Effector memory CD4-positive, alpha-beta T cell (primary cell): ENCODE results near the gene C21orf91.

Experiments
- DNase-seq, 3 donors: peaks; one replicate each; pipeline ENCODE4 v3.0.0-alpha.2; 2020
- H3K27ac ChIP-seq: 2 replicates; pipeline ENCODE4 v1.7.0; 2013; ENCODE audit warnings: mild to moderate bottlenecking, low read length, moderate library complexity; ENCODE audit not compliant: insufficient read depth, poor library complexity, severe bottlenecking
- H3K27me3 ChIP-seq: replicated peaks from 2 replicates; pipeline ENCODE4 v1.7.0; 2013; ENCODE audit warnings: mild to moderate bottlenecking, low read length; ENCODE audit not compliant: insufficient read depth, control insufficient read depth, poor library complexity, severe bottlenecking
- H3K36me3 ChIP-seq: 2 replicates; pipeline ENCODE4 v1.7.0; 2013; ENCODE audit warnings: mild to moderate bottlenecking, low read length, moderate library complexity; ENCODE audit not compliant: control insufficient read depth, insufficient read depth
- H3K4me1 ChIP-seq: 2 replicates; pipeline ENCODE4 v1.7.0; 2013; ENCODE audit warnings: low read length, mild to moderate bottlenecking; ENCODE audit not compliant: control insufficient read depth, insufficient read depth, poor library complexity, severe bottlenecking
- H3K4me3 ChIP-seq: 2 replicates; pipeline ENCODE4 v1.7.0; 2013; ENCODE audit warnings: low read length, low read depth, mild to moderate bottlenecking; ENCODE audit not compliant: insufficient read depth, poor library complexity, severe bottlenecking
- H3K9me3 ChIP-seq: 2 replicates; pipeline ENCODE4 v1.7.0; 2013; ENCODE audit warnings: mild to moderate bottlenecking, low read length, moderate library complexity; ENCODE audit not compliant: control insufficient read depth

The C21orf91 gene

DNA sequence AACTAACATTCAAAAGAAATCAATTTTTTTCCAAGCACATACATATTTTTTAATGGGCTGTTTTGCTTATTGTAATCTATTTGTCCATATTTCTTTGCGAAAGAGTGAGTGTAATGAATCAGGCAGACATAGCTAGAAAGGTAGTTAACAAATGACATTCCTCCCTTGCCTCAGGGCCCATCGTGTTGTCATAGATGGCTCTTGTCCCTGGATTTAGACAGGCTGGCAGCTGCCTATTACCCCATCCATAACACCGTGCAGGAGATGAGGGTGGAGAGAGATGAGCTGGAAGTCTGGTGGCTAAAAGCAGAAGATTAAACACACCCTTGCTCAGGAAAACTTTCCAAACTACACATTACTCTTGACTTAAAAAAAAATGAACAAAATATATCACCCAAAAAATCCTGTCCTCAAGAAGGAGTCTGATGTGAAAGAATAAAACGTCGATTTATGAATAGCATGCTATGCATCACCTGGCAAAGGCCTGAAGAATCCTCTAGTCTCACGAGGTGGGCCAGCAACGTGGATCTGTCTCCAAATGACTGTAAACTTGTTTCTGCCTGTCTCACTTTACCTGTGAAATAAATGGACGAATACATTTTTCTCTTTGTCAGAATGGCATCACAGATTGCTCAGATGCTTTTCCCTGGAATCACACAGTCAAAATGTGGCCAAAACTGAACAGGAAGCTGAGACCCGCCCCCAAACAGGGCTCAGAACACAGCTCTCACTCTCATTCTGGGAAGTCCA is 55.7 kb downstream of the C21orf91 start:
- no peak overlapping the region for H3K27ac ChIP-seq
- no peak overlapping the region for H3K4me3 ChIP-seq
- no peaks in the 10 kb centered on the region for H3K9me3 ChIP-seq
- no peaks in the 10 kb centered on the region for H3K4me1 ChIP-seq
- DNase-seq: no peak
- H3K36me3 ChIP-seq: no peaks in the 10 kb centered on the region
- no peaks in the 10 kb centered on the region for H3K27me3 ChIP-seq

DNA sequence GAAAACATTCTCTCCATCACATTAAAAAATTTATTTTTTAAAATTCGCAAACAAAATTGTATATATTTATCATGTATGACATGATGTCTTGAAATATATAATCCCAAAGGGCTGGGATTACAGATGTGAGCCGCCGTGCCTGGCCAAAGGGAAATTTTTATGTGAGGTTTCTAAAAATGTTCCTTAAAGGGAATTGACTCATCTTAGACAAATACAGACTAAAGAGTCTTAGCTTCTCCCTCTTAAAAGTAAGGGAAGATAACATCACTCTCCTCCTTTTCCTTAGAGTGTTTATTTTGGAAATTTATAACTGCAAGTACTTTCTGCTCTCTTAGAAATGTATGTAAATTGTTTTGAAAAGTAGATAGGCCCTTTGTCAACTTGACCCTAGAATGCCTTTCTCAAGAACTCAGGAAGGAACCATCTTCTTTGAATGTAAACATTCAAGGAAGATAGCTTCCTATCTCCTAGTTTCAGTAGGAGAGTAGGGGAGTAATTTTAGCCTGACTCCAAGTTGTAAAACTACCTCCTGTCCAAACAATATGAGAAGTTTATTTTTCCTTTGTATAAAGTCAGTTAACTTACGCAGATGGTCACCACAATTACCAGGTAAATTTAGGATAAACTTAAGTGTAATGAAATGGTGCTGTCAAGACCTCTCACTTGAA is 59.5 kb downstream of the C21orf91 start:
- Histone ChIP-seq H3K36me3 (no peaks in the 10 kb centered on the region), H3K27ac (no peak overlapping the region), H3K4me1 (no peaks in the 10 kb centered on the region), H3K27me3 (no peaks in the 10 kb centered on the region), H3K9me3 (no peaks in the 10 kb centered on the region), H3K4me3 (no peak overlapping the region)
- no peak for DNase-seq

DNA sequence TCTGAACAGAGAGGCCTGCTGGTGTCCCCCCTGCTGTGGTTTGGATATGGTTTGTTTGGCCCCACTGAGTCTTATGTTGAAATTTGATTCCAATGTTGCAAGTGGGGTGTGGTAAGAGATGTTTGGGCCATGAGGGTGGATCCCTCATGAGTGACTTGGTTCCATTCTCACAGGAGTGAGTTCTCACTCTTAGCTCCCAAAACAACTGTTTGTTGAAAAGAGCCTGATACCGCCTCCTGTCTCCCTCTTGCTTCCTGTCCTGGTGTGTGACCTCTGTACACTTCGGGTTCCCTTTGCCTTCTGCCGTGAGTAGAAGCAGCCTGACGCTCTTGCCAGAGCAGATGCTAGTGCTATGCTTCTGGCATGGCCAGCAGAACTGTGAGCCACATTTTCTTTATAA is 60.5 kb downstream of the C21orf91 start:
- no peaks in the 10 kb centered on the region for H3K9me3 ChIP-seq
- no peak overlapping the region for H3K4me3 ChIP-seq
- H3K27ac ChIP-seq: no peak overlapping the region
- H3K27me3 ChIP-seq: no peaks in the 10 kb centered on the region
- no peaks in the 10 kb centered on the region for H3K4me1 ChIP-seq
- no peak for DNase-seq
- H3K36me3 ChIP-seq: no peaks in the 10 kb centered on the region

DNA sequence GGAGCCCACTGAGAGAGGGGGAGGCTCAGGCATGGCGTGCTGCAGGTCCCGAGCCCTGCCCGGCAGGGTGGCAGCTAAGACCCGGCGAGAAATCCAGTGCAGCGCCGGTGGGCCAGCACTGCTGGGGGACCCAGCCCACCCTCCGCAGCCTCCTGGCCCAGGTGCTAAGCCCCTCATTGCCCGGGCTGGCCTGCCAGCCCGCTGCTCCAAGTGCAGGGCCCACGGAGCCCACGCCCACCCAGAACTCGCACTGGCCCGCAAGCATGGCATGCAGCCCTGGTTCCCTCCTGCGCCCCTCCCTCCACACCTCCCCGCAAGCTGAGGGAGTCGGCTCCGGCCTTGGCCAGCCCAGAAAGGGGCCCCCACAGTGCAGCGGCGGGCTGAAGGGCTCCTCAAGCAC is 61.5 kb downstream of the C21orf91 start:
- no peak for DNase-seq
- no peaks in the 10 kb centered on the region for H3K4me1 ChIP-seq
- no peak overlapping the region for H3K27ac ChIP-seq
- H3K4me3 ChIP-seq: no peak overlapping the region
- H3K27me3 ChIP-seq: no peaks in the 10 kb centered on the region
- H3K9me3 ChIP-seq: no peaks in the 10 kb centered on the region
- no peaks in the 10 kb centered on the region for H3K36me3 ChIP-seq

DNA sequence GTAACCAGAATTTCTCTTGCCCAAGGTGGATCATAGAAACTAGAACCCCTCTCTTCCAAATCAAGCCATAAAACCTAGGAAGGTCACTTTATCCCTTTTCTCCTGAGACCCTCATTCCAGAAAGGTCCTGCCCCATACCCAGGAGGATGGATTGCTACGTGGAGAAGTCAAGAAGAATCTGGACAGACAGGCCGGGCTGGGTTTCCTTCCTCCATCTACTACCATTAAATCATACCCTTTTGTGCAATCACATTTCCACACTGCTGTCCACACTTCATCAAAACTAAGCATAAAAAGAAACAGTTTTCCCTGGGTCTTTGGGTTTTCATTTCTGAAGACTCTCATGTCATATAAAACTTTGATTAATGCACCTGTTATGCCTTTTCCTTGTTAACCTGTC is 65.4 kb downstream of the C21orf91 start:
- no peak overlapping the region for H3K27ac ChIP-seq
- no peaks in the 10 kb centered on the region for H3K27me3 ChIP-seq
- no peak for DNase-seq
- no peaks in the 10 kb centered on the region for H3K9me3 ChIP-seq
- no peaks in the 10 kb centered on the region for H3K36me3 ChIP-seq
- no peaks in the 10 kb centered on the region for H3K4me1 ChIP-seq
- H3K4me3 ChIP-seq: no peak overlapping the region

DNA sequence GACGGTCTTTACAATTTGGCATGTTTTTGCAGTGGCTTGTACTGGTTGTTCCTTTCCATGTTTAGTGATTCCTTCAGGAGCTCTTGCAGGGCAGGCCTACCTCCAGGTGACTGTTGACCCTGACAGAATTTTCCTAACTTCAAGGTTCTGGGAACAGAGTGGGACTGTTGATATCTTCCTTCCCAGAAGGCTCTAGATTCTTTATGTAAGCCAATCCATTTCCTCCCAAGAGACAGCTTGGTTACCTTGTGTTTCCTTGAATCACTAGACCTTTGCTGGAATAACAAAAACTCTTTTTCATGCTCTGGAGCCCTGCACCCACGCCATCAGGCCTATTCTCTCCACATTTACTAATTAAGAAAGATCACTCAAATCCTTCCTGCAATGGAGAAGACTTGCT is 67.0 kb downstream of the C21orf91 start:
- Histone ChIP-seq H3K4me1 (no peaks in the 10 kb centered on the region), H3K27me3 (no peaks in the 10 kb centered on the region), H3K27ac (no peak overlapping the region), H3K36me3 (no peaks in the 10 kb centered on the region), H3K4me3 (no peak overlapping the region), H3K9me3 (no peaks in the 10 kb centered on the region)
- DNase-seq: no peak

DNA sequence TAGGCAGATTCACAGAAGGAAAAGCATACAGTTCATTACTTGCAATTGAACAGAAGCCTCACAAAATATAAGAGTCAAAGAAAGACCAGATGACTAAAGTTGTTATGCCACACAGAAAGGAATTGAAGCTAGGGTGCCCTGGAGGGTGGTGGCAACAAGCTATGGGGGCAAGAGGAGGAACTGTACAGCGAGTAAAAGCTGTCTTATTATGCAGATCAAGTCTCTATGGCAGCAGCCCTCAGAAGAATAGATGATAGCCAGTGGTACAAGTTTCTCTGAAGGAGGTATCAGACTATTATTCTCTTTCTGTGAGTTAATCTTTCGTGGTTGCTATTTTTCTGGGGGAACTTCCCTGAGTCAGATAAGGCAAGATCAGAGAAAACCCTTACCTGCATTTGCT is 72.2 kb downstream of the C21orf91 start:
- H3K27ac ChIP-seq: no peak overlapping the region
- no peaks in the 10 kb centered on the region for H3K27me3 ChIP-seq
- no peak overlapping the region for H3K4me3 ChIP-seq
- no peaks in the 10 kb centered on the region for H3K36me3 ChIP-seq
- no peaks in the 10 kb centered on the region for H3K9me3 ChIP-seq
- DNase-seq: no peak
- no peaks in the 10 kb centered on the region for H3K4me1 ChIP-seq

DNA sequence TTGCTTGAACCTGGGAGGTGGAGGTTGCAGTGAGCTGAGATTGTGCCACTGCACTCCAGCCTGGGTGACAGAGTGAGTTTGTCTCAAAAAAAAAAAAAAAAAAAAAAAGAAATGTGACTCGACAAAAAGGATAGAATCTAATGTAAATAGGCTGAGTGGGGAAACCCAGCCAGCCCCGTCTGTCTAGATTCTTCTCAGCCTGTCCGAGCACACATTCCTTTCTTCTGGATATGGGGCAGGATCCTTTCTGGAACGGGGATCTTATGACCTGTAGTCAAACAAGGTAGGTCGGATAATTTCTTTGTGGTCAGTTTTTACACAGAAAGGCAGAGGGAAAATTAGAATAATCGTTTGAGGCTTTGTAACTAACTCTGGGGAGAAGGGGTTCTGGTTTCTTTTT is 74.1 kb downstream of the C21orf91 start:
- Histone ChIP-seq H3K4me1 (no peaks in the 10 kb centered on the region), H3K9me3 (no peaks in the 10 kb centered on the region), H3K27me3 (no peaks in the 10 kb centered on the region), H3K4me3 (no peak overlapping the region), H3K27ac (no peak overlapping the region), H3K36me3 (no peaks in the 10 kb centered on the region)
- DNase-seq: no peak

DNA sequence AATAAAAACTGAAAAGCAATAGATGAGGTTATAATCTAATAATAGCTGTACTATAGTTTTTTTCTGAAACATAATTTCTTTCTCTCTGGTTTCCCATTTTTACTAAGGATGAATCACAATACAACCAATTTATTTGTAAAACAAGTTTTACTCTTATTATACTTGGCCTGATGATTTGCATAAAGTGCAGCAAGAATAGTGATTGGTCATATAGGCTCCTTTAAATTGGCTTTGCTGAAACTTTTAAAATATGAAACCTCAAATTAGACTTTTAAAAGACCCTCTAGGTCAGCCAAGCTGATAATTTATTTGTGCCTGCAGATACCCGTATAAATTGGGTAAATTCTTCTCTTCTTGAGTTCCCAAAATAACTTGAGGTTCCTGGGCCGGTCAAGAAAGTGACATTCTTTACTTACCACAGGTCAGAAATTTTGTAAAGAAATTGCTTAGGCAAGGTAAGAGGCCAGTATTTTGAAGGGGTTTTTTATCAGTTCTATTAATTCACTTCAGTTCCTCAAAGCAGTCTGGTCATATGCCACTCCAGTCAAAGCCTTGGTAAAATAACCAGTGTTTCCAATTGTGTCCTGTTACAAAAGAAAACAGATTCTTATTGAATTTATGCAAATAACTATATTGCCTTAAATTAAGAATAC is 76.1 kb downstream of the C21orf91 start:
- no peaks in the 10 kb centered on the region for H3K4me1 ChIP-seq
- no peaks in the 10 kb centered on the region for H3K27me3 ChIP-seq
- no peak overlapping the region for H3K27ac ChIP-seq
- H3K36me3 ChIP-seq: no peaks in the 10 kb centered on the region
- DNase-seq: no peak
- no peak overlapping the region for H3K4me3 ChIP-seq
- no peaks in the 10 kb centered on the region for H3K9me3 ChIP-seq

DNA sequence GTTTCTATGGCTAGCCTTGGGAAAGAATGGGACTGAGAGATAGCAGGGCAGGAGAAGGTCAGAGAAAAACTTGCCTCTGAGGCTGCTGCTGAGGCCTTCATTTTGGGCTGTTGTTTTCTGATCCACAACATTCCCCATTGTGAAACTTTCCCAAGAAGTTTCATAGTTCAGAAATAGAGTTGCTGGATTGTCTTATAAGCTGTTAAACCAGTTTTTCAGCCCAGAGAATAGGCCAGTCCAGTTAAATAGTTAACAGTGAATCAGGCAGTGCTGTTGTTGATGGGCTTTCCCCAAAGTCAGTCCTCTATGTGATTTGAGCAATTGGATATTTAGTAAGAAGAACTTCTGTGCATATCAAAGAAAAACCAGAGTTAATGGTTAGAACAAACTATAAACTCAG is 77.0 kb downstream of the C21orf91 start:
- Histone ChIP-seq H3K9me3 (no peaks in the 10 kb centered on the region), H3K36me3 (no peaks in the 10 kb centered on the region), H3K27ac (no peak overlapping the region), H3K27me3 (no peaks in the 10 kb centered on the region), H3K4me1 (no peaks in the 10 kb centered on the region), H3K4me3 (no peak overlapping the region)
- no peak for DNase-seq
